Cortex of kidney (tissue), 1 donor: Measurements from ENCODE around the gene ZP3.
"Not testable (repeated sequence)": the region's sequence is repeated elsewhere in the genome, so short reads cannot be mapped to it uniquely, and the experiment has no call there.

Experiments
- DNase-seq: peaks from one replicate; lab custom pipeline; 2025; lab: John Stamatoyannopoulos, UW

Gene ZP3

GRCh38 chr7:76485822-76486610 lies 61.3 kb downstream of the ZP3 start:
- DNase-seq, result not testable (repeated sequence)

GRCh38 chr7:76486618-76487017 lies 61.9 kb downstream of the ZP3 start:
- not testable (repeated sequence) for DNase-seq

- DNase-seq, result not testable (repeated sequence)
Measured at GRCh38 chr7:76487969-76488368, 63.2 kb downstream of the ZP3 start.
